A549 (cell line): ENCODE data around the gene PRKAR1B.

Source experiments
- MAFK ChIP-seq: fragments of 450-650 bp; IDR thresholded peaks from 2 replicates; pipeline ENCODE4 v1.6.1; 2014; ENCODE audit not compliant: partially characterized antibody
- POLR2A ChIP-seq: IDR thresholded peaks from 2 replicates; pipeline ENCODE4 v1.6.1; 2012; ENCODE audit warnings: mild to moderate bottlenecking, low read length
- REST ChIP-seq: fragments of 200-600 bp; sonication (generic); IDR thresholded peaks from 2 replicates; pipeline ENCODE4 v1.6.1; 2016; ENCODE audit warnings: antibody characterized with exemption, mild to moderate bottlenecking, moderate library complexity

GRCh38 chr7:659996-660395 is 67.1 kb downstream of the PRKAR1B start:
- no peak for TF ChIP-seq MAFK
- TF ChIP-seq REST: no peak
- no peak for TF ChIP-seq POLR2A
